ENCODE results near the gene GLB1L2.
"Not testable (repeated sequence)": the region's sequence is repeated elsewhere in the genome, so short reads cannot be mapped to it uniquely, and the experiment has no call there.

Gene GLB1L2

GRCh38 chr11:134331354-134332188, at the start of gene GLB1L2:
GLB1L2 (plus strand) TSS chr11:134331988; CDS start chr11:134332062, 74 bp downstream.
- no peak for DNase-seq (ENCODE audit: low read depth)

GRCh38 chr11:134282121-134283045, 49.4 kb upstream of the GLB1L2 start:
- DNase-seq (ENCODE audit: low read depth), result no peak

- DNase-seq (ENCODE audit: low read depth), result no peak
These were observed 48.1 kb upstream of the GLB1L2 start for GRCh38 chr11:134283461-134284230.

DNA sequence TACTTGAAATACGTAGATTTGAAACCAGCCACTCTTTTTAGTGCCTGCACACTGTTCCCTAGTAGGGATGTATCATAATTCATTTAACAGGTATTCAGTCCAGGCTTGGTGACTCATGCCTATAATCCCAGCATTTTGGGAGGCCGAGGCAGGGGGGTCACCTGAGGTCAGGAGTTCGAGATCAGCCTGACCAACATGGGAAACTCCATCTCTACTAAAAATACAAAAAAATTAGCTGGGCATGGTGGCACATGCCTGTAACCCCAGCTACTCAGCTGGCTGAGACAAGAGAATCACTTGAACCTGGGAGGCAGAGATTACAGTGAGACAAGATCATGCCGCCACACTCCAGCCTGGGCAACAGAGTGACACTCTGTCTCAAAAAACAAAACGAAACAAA, 47.4 kb upstream of the GLB1L2 start:
- not testable (repeated sequence) for DNase-seq (ENCODE audit: low read depth)

DNA sequence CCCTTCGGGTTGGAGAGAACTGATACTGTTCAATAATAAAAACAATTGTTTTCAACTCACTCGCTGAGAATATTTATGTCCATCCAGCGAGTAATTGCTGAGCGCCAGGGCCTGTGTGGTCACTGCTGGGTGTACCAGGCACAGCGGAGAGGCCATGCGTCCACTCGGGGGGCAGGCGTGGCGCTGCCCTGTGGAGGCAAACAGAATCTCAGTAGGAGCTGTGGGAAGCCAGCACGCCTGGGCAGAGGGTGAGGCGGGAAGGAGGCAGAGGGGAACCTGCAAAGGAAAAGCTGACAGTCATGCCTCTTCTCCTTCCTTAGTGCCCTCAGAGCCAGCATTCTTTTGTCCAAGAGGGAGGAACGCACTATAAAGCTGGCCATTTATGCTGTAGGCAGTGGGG, 44.2 kb upstream of the GLB1L2 start:
- DNase-seq (ENCODE audit: low read depth), result no peak

- no peak for DNase-seq (ENCODE audit: low read depth)
These were observed 43.3 kb upstream of the GLB1L2 start for GRCh38 chr11:134288486-134288885.

DNA sequence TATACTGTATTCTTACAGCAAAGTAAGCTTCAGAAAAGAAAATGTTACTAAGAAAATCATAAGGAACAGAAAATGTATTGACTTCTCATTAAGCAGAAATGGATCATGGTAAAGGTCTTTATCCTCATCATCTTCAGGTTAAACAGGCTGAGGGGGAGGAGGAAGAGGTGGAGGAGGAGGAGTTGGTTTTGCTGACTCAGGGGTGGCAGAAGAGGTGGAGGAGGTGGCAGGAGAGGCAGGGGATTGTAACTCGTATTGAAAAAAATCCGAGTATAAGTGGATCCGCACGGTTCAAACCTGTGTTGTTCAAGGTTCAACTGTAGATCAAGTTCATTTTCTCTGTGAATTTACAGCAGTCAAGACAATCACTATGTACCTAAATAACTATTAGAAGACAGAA, 42.6 kb upstream of the GLB1L2 start:
- no peak for DNase-seq (ENCODE audit: low read depth)

DNA sequence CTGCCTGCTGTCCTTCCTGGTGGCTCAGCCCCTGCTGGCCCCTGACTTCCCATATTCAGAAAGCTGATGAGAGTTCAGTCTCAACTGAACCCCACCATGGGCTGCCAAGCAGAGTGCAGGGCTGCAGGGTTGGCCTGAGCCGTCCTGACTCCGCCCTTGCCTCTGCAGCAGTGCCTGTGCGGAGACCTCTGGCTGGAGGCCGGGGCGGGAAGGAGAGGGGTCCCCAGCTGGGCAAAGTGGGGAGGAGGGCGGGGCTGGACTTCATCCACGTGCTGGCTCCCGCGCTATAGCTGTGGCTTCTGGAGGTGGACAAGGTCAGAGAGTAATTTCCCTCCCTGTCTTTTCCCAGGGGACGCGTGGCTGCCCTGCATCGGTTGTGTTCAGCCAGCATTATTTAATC, 42.0 kb upstream of the GLB1L2 start:
- no peak for DNase-seq (ENCODE audit: low read depth)

DNA sequence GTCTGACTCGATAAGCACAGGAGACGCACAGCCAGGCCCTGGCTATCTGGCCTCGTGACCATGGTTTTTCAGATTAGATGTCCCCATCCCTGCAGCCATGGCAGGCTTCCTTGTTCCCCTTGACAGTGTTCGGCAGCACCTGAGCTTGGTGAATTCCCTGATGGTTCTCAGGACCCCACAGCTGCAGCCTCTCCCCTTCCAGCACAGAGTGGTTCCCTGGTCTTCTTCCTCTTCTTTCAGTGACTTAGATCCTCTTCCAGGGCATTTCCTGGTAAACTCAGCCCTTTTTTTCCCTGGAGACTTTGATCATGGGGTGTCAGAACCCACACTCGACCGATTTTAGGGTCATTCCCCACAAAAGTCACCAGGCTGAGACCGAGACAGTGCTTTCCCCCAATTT, 41.1 kb upstream of the GLB1L2 start:
- no peak for DNase-seq (ENCODE audit: low read depth)

GRCh38 chr11:134291196-134291595, 40.6 kb upstream of the GLB1L2 start:
- no peak for DNase-seq (ENCODE audit: low read depth)

- no peak for DNase-seq (ENCODE audit: low read depth)
These were observed 39.1 kb upstream of the GLB1L2 start for GRCh38 chr11:134292661-134293060.

GRCh38 chr11:134293119-134294113, 38.4 kb upstream of the GLB1L2 start:
- DNase-seq (ENCODE audit: low read depth), result no peak

GRCh38 chr11:134294664-134295063, 37.1 kb upstream of the GLB1L2 start:
- no peak for DNase-seq (ENCODE audit: low read depth)

DNA sequence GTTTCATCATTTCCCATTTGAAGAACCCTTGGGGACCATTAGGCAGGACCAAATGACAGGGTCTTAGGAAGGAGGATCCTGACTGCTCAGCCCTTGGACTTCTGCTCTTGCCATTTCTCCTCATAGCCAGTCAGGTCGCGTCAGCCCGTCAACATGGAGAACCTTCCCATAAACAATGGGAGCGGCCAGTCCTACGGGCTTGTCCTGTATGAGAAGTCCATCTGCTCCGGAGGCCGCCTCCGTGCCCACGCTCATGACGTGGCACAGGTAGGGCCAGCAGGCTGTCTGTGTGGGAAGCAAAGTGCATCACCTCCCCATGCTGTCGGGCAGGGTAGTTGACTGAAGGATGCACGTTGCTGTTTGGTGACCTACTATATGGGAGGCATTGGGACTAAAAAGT, 19.6 kb upstream of the GLB1L2 start:
- no peak for DNase-seq (ENCODE audit: low read depth)

DNA sequence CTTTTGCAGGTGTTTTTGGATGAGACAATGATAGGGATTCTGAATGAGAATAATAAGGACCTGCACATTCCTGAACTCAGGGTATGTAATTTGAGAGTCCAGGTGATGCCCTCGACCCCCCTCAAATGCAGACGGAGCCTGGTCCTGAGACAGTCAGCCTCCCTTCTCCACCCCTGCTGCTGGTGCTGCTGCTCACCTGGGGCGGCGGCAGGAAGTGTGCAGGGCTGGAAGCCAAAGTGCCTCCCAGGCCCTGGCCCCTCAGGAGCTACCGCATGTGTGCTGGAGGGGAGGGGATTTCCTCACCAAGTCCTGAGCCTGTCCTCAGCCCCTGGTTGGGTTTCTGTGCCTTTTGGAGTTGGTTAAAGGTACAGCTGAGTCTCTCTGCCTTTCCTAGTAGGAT, 19.0 kb upstream of the GLB1L2 start:
- no peak for DNase-seq (ENCODE audit: low read depth)

DNA sequence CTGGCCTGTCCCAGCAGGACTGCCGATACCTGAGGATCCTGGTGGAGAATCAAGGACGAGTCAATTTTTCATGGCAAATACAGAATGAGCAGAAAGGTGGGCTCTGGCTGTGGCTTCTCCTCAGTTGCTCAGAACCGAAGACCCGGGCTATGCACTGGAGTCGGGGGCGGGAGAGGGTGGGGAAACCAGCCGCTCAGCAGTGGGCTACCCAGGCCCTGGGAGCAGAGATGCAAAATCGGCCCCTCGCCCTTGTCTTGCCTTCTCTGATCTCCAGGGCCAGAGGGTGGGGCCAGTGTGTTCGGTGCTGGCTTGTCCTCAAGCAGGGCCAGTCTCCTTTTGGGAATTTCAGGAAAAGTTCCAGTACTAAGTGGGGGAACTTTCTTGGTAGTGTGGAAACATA, 18.4 kb upstream of the GLB1L2 start:
- DNase-seq (ENCODE audit: low read depth), result no peak

DNA sequence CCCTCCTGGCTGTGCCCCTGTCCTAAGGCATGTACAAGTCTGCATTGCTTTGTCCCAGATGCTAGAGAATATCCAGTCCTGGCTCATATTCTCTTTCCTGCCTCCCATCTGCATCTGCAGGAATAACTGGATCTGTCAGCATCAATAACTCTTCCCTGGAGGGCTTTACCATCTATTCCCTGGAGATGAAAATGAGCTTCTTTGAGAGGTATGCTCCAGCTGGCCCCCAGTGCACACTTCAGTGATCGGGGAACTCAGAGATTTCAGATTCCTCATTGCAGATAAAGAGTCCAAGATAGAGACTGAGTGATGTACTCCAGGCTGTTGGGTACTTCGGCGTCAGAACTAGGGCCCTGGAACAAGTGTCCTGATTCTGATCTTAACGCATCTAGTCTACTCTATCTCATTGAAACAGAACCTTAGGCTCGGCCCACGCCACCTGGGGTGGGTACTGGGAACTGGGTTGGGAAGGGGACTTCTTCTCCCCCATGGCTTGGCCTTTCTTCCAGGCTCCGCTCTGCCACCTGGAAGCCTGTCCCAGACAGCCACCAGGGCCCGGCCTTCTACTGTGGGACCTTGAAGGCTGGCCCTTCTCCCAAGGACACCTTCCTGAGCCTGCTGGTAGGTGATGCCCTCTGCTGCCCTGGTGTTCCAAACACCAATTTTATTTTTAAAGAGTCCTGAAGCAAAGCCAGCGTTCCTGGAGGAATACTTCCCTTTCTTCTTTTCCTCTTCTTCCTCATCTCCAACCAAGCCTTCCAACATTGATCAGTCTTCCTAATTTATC, 17.8 kb upstream of the GLB1L2 start:
- no peak for DNase-seq (ENCODE audit: low read depth)

DNA sequence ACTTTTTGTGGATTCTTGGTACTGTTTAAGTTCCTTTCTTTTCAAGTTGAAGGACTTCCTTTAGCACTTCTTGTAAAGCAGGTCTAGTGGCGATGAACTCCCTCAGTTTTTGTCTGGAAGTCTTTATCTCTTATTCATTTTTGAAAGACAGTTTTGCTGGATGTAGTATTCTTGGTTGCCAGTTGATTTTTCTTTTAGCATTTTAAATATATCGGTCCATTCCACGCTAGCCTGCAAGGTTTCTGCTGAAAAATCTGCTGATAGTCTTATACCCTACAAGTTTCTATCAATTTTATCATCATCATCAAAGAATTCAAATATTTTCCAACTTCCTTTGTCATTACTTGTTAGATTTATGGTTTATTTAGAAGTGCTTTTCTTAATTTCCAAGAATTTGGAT, 14.7 kb upstream of the GLB1L2 start:
- DNase-seq (ENCODE audit: low read depth), result no peak

DNA sequence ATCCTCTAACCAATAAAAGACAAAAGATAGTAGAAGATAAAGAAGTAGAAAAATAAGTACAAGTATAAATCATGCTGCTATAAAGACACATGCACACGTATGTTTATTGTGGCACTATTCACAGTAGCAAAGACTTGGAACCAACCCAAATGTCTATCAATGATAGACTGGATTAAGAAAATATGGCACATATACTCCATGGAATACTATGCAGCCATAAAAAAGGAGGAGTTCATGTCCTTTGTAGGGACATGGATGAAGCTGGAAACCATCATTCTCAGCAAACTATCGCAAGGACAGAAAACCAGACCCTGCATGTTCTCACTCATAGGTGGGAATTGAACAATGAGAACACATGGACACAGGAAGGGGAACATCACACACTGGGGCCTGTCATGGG, 10.4 kb upstream of the GLB1L2 start:
- not testable (repeated sequence) for DNase-seq (ENCODE audit: low read depth)

- no peak for DNase-seq (ENCODE audit: low read depth)
These were observed 9.2 kb upstream of the GLB1L2 start for GRCh38 chr11:134322553-134322952.

All from GM04503 (cell line).